Thyroid gland (tissue), 4 donors: ENCODE results near the gene TRPM1. TPM values are rescaled to one million over a fixed set of nuclear protein-coding genes. Genes with fewer than 3 reads are reported as not detected.

Source experiments
- DNase-seq, 2 donors: peaks; one replicate each; pipeline ENCODE4 v3.0.0-alpha.2; 2019
- H3K27ac ChIP-seq, 3 donors: fragments of 200-600 bp; sonication (generic); 1 replicate in 2 of 3; 2 replicates in 1 of 3; pipeline ENCODE4 v1.5.1; 2016 to 2019; ENCODE audit warnings: mild to moderate bottlenecking in 1 of 3, moderate library complexity in 1 of 3
- H3K27me3 ChIP-seq: fragments of 200-600 bp; sonication (generic); one replicate; pipeline ENCODE4 v1.5.1; 2019
- H3K36me3 ChIP-seq, 2 donors: fragments of 200-600 bp; sonication (generic); one replicate each; pipeline ENCODE4 v1.5.1; 2016 to 2019
- H3K4me1 ChIP-seq, 2 donors: fragments of 200-600 bp; sonication (generic); one replicate each; pipeline ENCODE4 v1.5.1; 2017 to 2019
- H3K4me3 ChIP-seq, 3 donors: fragments of 200-600 bp; sonication (generic); replicated peaks in 1 of 3; 1 replicate in 2 of 3; 2 replicates in 1 of 3; pipeline ENCODE4 v1.5.1; 2016; ENCODE audit warnings: mild to moderate bottlenecking in 1 of 3
- H3K9me3 ChIP-seq: fragments of 200-600 bp; sonication (generic); one replicate; pipeline ENCODE4 v1.5.1; 2017
- POLR2A ChIP-seq, 2 donors: fragments of 450-650 bp; IDR thresholded peaks; one replicate each; pipeline ENCODE4 v1.6.1; 2017; ENCODE audit warnings: antibody characterized with exemption in 2 of 2, mild to moderate bottlenecking in 2 of 2, moderate library complexity in 1 of 2
- WGBS, 2 donors: methylation state at CpG; one replicate each; pipeline ENCODE4 v1.1.5; 2017; 5-methylcytosine and 5-hydroxymethylcytosine counted together
- intact Hi-C: fragments of 100-400 bp; cut with DNase I; formaldehyde crosslinking; loops from one replicate; pipeline ENCODE4 v1.15.1; 2023
- total RNA-seq, 4 donors: library from RNA; depleted of rRNA; stranded (reverse); fragments of >200 nt; gene quantifications; one replicate each; pipeline ENCODE4 v1.2.3, GENCODE V29; 2016
- TF ChIP-seq, protein P1 (sequence below), 6 experiments: fragments of 200-600 bp in 3 of 6; fragments of 450-650 bp in 3 of 6; sonication (generic) in 3 of 6; IDR thresholded peaks; one replicate each; pipeline ENCODE4 v1.5.1; 2016 to 2019; ENCODE audit warnings: antibody characterized with exemption in 6 of 6, mild to moderate bottlenecking in 2 of 6, inconsistent platforms in 1 of 6, moderate library complexity in 1 of 6

The TRPM1 gene
- total RNA-seq, 4 donors from 2014 or later, result not detected

DNA sequence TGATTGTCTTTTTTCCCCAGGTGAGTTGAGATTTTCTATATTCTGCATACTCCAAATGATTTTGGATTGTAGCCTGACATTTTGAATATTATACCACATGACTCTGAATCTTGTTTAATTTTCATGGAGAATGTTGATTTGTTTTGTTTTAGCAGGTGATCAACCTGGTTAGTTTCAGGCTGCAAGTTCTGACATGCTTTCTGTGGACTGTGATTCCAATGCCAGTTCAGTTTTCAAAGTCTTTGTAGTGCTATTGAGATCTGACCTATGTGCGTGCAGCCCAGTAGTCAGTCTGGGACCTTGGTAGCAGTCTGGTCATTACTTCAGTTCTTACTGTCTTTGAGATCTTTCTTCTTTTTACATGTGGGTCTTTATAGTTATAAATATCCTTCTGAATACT is 91.5 kb downstream of the TRPM1 start:
- TF ChIP-seq, protein P1, sequence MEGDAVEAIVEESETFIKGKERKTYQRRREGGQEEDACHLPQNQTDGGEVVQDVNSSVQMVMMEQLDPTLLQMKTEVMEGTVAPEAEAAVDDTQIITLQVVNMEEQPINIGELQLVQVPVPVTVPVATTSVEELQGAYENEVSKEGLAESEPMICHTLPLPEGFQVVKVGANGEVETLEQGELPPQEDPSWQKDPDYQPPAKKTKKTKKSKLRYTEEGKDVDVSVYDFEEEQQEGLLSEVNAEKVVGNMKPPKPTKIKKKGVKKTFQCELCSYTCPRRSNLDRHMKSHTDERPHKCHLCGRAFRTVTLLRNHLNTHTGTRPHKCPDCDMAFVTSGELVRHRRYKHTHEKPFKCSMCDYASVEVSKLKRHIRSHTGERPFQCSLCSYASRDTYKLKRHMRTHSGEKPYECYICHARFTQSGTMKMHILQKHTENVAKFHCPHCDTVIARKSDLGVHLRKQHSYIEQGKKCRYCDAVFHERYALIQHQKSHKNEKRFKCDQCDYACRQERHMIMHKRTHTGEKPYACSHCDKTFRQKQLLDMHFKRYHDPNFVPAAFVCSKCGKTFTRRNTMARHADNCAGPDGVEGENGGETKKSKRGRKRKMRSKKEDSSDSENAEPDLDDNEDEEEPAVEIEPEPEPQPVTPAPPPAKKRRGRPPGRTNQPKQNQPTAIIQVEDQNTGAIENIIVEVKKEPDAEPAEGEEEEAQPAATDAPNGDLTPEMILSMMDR (IDR thresholded peaks at IDR 0.05), result no peak
- TF ChIP-seq POLR2A (IDR thresholded peaks at IDR 0.05), result no peak
- no peak for DNase-seq
- H3K27me3 ChIP-seq, result no peaks in the 10 kb centered on the region
- no peaks in the 10 kb centered on the region for H3K36me3 ChIP-seq
- intact Hi-C loops, result no loop called here
- no peak overlapping the region for H3K27ac ChIP-seq
- peaks cover 0 to 13% of the 10 kb centered on the region in 2 donors for H3K4me1 ChIP-seq
- H3K9me3 ChIP-seq, result no peaks in the 10 kb centered on the region
- H3K4me3 ChIP-seq, result no peak overlapping the region
- 95 to 97% methylated on average over 1 of the region's 1 CpG for WGBS, 2 donors

DNA sequence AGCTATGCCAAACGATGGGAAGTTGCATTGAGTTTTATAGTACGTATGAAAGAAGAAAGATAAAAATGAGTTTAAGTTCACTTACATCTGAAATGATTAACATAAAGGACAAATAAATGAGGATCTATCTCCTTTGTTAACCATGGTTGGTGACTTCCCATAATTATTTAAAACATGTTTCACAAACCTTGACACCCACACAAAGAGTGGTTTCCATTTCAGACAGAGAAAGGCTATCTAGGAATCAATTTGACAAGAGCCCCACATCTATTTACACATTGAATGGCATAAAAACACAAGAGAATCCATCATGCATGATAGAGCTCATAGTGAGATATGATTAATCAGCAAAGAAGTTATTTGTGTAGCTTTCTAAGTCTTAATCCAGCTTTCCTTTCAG is 95.9 kb downstream of the TRPM1 start:
- no peaks in the 10 kb centered on the region for H3K9me3 ChIP-seq
- H3K4me1 ChIP-seq, result no peaks in the 10 kb centered on the region
- intact Hi-C loops, result loop anchor here (10.0 kb wide), 2 partner anchors 59 to 129 kb away; no protein-coding TSS in a partner anchor
- no peaks in the 10 kb centered on the region for H3K36me3 ChIP-seq
- H3K27ac ChIP-seq, result no peak overlapping the region
- no peaks in the 10 kb centered on the region for H3K27me3 ChIP-seq
- 76 to 86% methylated on average over 2 of the region's 2 CpGs for WGBS, 2 donors
- no peak for DNase-seq
- TF ChIP-seq, protein P1 (IDR thresholded peaks at IDR 0.05), result no peak
- TF ChIP-seq POLR2A (IDR thresholded peaks at IDR 0.05), result no peak
- no peak overlapping the region for H3K4me3 ChIP-seq

DNA sequence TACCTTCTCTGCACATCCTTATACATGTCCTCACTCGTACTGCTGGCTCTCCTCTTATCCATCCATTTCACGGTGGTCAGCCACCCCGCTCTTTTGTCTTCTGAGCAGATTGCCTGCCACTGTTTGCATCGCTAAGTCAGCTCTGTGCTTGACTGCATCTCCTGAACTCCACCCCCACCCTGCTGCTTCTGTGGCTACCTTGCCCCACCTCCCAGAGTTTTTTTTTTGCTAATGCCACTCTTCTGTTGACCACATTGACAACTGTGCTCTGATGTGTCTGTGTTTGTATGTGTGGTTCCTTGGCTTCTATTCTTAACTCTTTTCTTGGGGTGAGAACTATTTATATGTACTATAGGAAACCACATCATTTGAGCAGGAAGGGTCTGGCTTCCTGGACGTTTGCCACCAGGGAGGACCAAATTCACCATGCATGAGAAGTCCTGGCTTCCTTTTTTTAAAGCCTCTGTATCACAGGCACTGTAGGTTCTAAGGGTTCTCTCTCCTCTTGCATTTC is 97.2 kb downstream of the TRPM1 start:
- DNase-seq, result no peak
- 28 to 32% methylated on average over 5 of the region's 5 CpGs for WGBS, 2 donors
- Histone ChIP-seq H3K4me1 (no peaks in the 10 kb centered on the region), H3K4me3 (no peak overlapping the region), H3K27me3 (no peaks in the 10 kb centered on the region), H3K27ac (no peak overlapping the region), H3K9me3 (no peaks in the 10 kb centered on the region), H3K36me3 (no peaks in the 10 kb centered on the region)
- intact Hi-C loops, result loop anchor here (10.0 kb wide), 2 partner anchors 61 to 131 kb away; no protein-coding TSS in a partner anchor
- TF ChIP-seq, protein P1 (IDR thresholded peaks at IDR 0.05), result no peak
- TF ChIP-seq POLR2A (IDR thresholded peaks at IDR 0.05), result no peak

DNA sequence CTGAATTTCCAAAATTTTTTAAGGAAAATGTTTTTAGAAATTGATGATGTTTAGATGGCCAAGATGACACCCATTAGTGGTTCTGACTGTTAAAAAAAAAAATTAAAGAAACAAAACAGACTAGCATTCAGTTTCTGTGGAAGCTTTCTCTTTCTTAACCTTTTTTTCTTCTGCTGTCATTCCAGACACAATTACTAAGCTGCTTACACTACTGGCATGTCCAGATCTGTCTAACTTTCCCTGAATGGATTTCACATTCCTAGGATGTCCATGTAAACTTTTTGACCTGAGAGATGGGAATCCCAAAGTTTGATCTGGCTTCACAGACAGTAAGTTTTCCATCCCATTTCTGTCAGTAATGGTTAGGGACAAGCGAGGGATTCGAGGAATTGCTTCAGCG is 99.8 kb downstream of the TRPM1 start:
- Histone ChIP-seq H3K9me3 (no peaks in the 10 kb centered on the region), H3K27me3 (no peaks in the 10 kb centered on the region), H3K27ac (no peak overlapping the region), H3K4me3 (no peak overlapping the region), H3K4me1 (no peaks in the 10 kb centered on the region), H3K36me3 (no peaks in the 10 kb centered on the region)
- intact Hi-C loops, result loop anchor here (10.0 kb wide), 2 partner anchors 63 to 133 kb away; no protein-coding TSS in a partner anchor
- no peak for TF ChIP-seq POLR2A (IDR thresholded peaks at IDR 0.05)
- TF ChIP-seq, protein P1 (IDR thresholded peaks at IDR 0.05), result no peak
- 96 to 97% methylated on average over 3 of the region's 3 CpGs for WGBS, 2 donors
- DNase-seq, result no peak

DNA sequence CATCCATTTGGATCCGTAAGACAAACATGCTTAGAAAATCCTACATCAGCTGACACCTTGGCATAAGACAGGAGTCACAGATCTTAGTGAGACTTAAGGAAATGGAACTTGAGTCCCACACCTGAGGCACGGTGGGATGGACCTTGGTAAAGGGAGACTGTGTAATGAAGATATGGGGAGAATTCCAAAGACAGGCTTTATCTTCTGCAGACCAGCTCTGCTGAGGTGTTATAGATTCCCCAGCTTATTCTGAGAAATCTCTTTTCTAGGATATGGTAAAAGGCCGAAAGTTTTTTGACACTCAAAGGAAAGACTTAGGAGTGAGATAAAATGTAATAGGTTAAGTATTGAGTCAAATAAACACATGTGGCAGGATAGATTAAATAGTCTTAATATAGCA is 101.8 kb downstream of the TRPM1 start:
- no peaks in the 10 kb centered on the region for H3K27me3 ChIP-seq
- intact Hi-C loops, result loop anchor here (10.0 kb wide), 3 partner anchors 65 to 135 kb away; partner anchors contain the start of gene FAN1
- 83 to 87% methylated on average over 3 of the region's 3 CpGs for WGBS, 2 donors

More for the DNA sequence above, 101.8 kb downstream of the TRPM1 start:
- Histone ChIP-seq H3K4me3 (no peak overlapping the region), H3K27ac (no peak overlapping the region), H3K36me3 (no peaks in the 10 kb centered on the region), H3K9me3 (no peaks in the 10 kb centered on the region), H3K4me1 (no peaks in the 10 kb centered on the region)
- TF ChIP-seq POLR2A (IDR thresholded peaks at IDR 0.05), result no peak
- no peak for DNase-seq
